ENCODE data around the gene PELI1. TPM values are rescaled to one million over a fixed set of nuclear protein-coding genes. Genes with fewer than 3 reads are reported as not detected.

PELI1 gene
- total RNA-seq, 2 donors from 2014 or later: 23.4 to 30.7 TPM

GRCh38 chr2:64175419-64176197 is 31.4 kb upstream of the PELI1 start:
- no peak overlapping the region for H3K4me3 ChIP-seq
- H3K9me3 ChIP-seq: no peaks in the 10 kb centered on the region
- no peak for DNase-seq (ENCODE audit: low spot score)
- H3K4me1 ChIP-seq (ENCODE audit: control insufficient read depth in 1 of 2, low read depth in 2 of 2): peaks cover 0 to 7% of the 10 kb centered on the region in 2 donors
- no peak for ATAC-seq (ENCODE audit: insufficient number of reproducible peaks, low FRiP score, low read depth)
- no peak for TF ChIP-seq CTCF (IDR thresholded peaks at IDR 0.05)
- no peaks in the 10 kb centered on the region for H3K36me3 ChIP-seq
- no peak overlapping the region for H3K27ac ChIP-seq
- no peaks in the 10 kb centered on the region for H3K27me3 ChIP-seq (replicated peaks; ENCODE audit: insufficient read depth)

GRCh38 chr2:64173156-64174135 is 29.2 kb upstream of the PELI1 start:
- Histone ChIP-seq H3K4me3 (no peak overlapping the region), H3K36me3 (no peaks in the 10 kb centered on the region), H3K27ac (no peak overlapping the region), H3K27me3 (replicated peaks; ENCODE audit: insufficient read depth) (no peaks in the 10 kb centered on the region), H3K4me1 (ENCODE audit: control insufficient read depth in 1 of 2, low read depth in 2 of 2) (peaks cover 0 to 7% of the 10 kb centered on the region in 2 donors), H3K9me3 (no peaks in the 10 kb centered on the region)
- no peak for DNase-seq (ENCODE audit: low spot score)
- TF ChIP-seq CTCF (IDR thresholded peaks at IDR 0.05): no peak
- ATAC-seq (ENCODE audit: insufficient number of reproducible peaks, low FRiP score, low read depth): no peak

- H3K4me3 ChIP-seq: no peak overlapping the region
- H3K9me3 ChIP-seq: no peaks in the 10 kb centered on the region
- ATAC-seq (ENCODE audit: insufficient number of reproducible peaks, low FRiP score, low read depth): no peak
- no peak for TF ChIP-seq CTCF (IDR thresholded peaks at IDR 0.05)
- no peak for DNase-seq (ENCODE audit: low spot score)
- H3K4me1 ChIP-seq (ENCODE audit: control insufficient read depth in 1 of 2, low read depth in 2 of 2): no peaks in the 10 kb centered on the region
- H3K36me3 ChIP-seq: no peaks in the 10 kb centered on the region
- H3K27ac ChIP-seq: no peak overlapping the region
- H3K27me3 ChIP-seq (replicated peaks; ENCODE audit: insufficient read depth): no peaks in the 10 kb centered on the region
These were observed 24.5 kb upstream of the PELI1 start for GRCh38 chr2:64168756-64169155.

GRCh38 chr2:64168201-64168600 is 24.0 kb upstream of the PELI1 start:
- Histone ChIP-seq H3K27ac (no peak overlapping the region), H3K36me3 (no peaks in the 10 kb centered on the region), H3K9me3 (no peaks in the 10 kb centered on the region), H3K4me1 (ENCODE audit: control insufficient read depth in 1 of 2, low read depth in 2 of 2) (no peaks in the 10 kb centered on the region), H3K27me3 (replicated peaks; ENCODE audit: insufficient read depth) (no peaks in the 10 kb centered on the region), H3K4me3 (no peak overlapping the region)
- TF ChIP-seq CTCF (IDR thresholded peaks at IDR 0.05): no peak
- DNase-seq (ENCODE audit: low spot score) (no peak), ATAC-seq (ENCODE audit: insufficient number of reproducible peaks, low FRiP score, low read depth) (no peak)
